ENCODE data around the gene MT1M. TPM values are rescaled to one million over a fixed set of nuclear protein-coding genes. Genes with fewer than 3 reads are reported as not detected.

The MT1M gene
- total and polyA plus RNA-seq, 10 of the 15 experiments (the other 5 are each of a cell fraction or from before 2014, with no cell fraction given): not detected

DNA sequence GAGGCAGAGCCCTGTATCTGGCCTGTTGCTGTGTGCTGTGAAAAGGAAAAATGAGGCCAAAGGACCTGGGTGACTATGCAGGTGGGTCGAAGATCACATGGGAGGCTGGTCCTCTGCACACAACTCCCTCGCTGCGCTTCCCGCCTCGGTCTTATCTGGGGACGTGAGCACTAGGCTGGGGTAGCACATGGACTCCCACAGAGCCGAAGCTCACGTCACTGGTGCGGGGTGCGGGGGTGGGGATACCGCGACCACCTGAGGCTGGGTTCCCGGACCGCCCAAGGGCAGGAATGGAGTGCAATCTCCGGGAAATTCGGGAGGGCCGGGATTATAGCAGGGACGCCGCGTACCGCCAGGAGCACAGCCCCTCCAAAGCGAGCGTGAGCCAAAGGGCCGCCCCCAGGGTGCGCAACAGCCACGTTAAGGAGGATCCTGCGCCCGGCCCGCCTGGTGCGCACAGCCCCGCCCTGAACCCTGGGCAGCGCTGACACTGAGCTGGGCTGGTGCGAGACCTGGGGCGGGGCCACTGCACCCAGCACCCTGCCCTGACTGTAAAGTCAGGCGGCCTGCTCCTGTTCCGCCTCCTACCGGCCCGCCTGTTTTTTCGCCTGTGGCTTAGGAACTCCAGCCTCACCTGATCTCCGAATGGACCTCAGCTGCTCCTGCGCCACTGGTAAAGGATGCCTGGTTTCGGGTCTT is 10.8 kb downstream of the MT1M start:
- ChIA-PET POLR2A (interaction anchor here (0.5 kb wide), 1 partner anchor 85 kb away, joined by 3 read pairs; no protein-coding TSS in a partner anchor), CTCF (interaction anchor here (0.6 to 2.0 kb wide), 8 partner anchors 19 to 122 kb away, joined by 3 to 10 read pairs (median 3); no protein-coding TSS in a partner anchor), SMC1A (ENCODE audit: uncharacterized antibody, unreplicated experiment) (interaction anchor here (1.1 to 2.2 kb wide), 6 partner anchors 19 to 168 kb away, joined by 3 to 13 read pairs (median 4); no protein-coding TSS in a partner anchor), RAD21 (ENCODE audit: unreplicated experiment) (interaction anchor here (0.6 to 1.7 kb wide), 5 partner anchors 9 to 66 kb away, joined by 3 to 6 read pairs (median 5); no protein-coding TSS in a partner anchor)
- H2AFZ ChIP-seq (ENCODE audit: control insufficient read depth, low read depth, low read length): no peak overlapping the region
- no TSS peak for BruUV-seq (replicated peaks)
- in situ Hi-C loops (cut with MboI) (no loop called here), intact Hi-C loops (cut with micrococcal nuclease; ENCODE audit: unreplicated experiment) (no loop called here)
- H3K4me1 ChIP-seq (ENCODE audit: control insufficient read depth, insufficient read depth, low read length): no peaks in the 10 kb centered on the region
- H3K79me2 ChIP-seq (ENCODE audit: control insufficient read depth, insufficient read depth, low read length): no peaks in the 10 kb centered on the region
- ATAC-seq (peak; percentile 99), DNase-seq (ENCODE audit: low read depth, low spot score) (no peak), FAIRE-seq (no peak)
- H3K36me3 ChIP-seq (ENCODE audit: control insufficient read depth in 2 of 2, insufficient read depth in 2 of 2, low read length in 1 of 2): no peaks in the 10 kb centered on the region
- no peaks in the 10 kb centered on the region for H4K20me1 ChIP-seq (ENCODE audit: control insufficient read depth, insufficient read depth)
- 7% methylated on average over 42 of the region's 42 CpGs for WGBS (ENCODE audit: insufficient coverage, insufficient replicate concordance, low lambda C conversion rate, missing lambda C conversion rate)
- H3K9ac ChIP-seq (ENCODE audit: control insufficient read depth, insufficient read depth, low read length): no peak overlapping the region
- no peak overlapping the region for H3K4me3 ChIP-seq
- H3K27me3 ChIP-seq (replicated peaks in 1 of 2; ENCODE audit: control insufficient read depth in 2 of 2, insufficient read depth in 2 of 2, low read length in 1 of 2): peaks cover 10 to 25% of the 10 kb centered on the region in 2 experiments
- no peaks in the 10 kb centered on the region for H3K9me3 ChIP-seq (replicated peaks; ENCODE audit: control insufficient read depth, insufficient read depth, low read length)
- H3K4me2 ChIP-seq (ENCODE audit: control insufficient read depth, insufficient read depth): no peak overlapping the region; the same call in 1 of the 2 replicates
- H3K27ac ChIP-seq (ENCODE audit: control insufficient read depth, insufficient read depth): no peak overlapping the region
- TF ChIP-seq LARP7 (IDR thresholded peaks at IDR 0.05) (peak; percentile 57), BCL3 (IDR thresholded peaks at IDR 0.05; ENCODE audit: borderline replicate concordance, insufficient read depth, low read depth, low read length, poor library complexity, severe bottlenecking) (no peak), PBX3 (IDR thresholded peaks at IDR 0.05; ENCODE audit: insufficient replicate concordance, low read depth, low read length) (no peak), SREBF1 (IDR thresholded peaks at IDR 0.05; ENCODE audit: low read length) (no peak), STAT3 (IDR thresholded peaks at IDR 0.05; ENCODE audit: low read depth, low read length) (no peak), ELK1 (IDR thresholded peaks at IDR 0.05; ENCODE audit: low read depth, low read length) (no peak), ETV6 (conservative IDR thresholded peaks at IDR 0.05 in 1 of 2, IDR thresholded peaks at IDR 0.05 in 1 of 2; ENCODE audit: borderline replicate concordance in 1 of 2, low read depth in 1 of 2) (no peak), RFX5 (IDR thresholded peaks at IDR 0.05; ENCODE audit: low read depth, low read length) (no peak), SMC3 (IDR thresholded peaks at IDR 0.05; ENCODE audit: borderline replicate concordance, low read length) (no peak), GATAD2B (conservative IDR thresholded peaks at IDR 0.05; ENCODE audit: low read depth) (0 out of 2 replicates have a peak, but pooled peaks have one; percentile 37), IKZF1 (conservative IDR thresholded peaks at IDR 0.05) (peak; percentile 42; the same call in 1 of the 2 replicates)
- TF ChIP-seq, protein P1, sequence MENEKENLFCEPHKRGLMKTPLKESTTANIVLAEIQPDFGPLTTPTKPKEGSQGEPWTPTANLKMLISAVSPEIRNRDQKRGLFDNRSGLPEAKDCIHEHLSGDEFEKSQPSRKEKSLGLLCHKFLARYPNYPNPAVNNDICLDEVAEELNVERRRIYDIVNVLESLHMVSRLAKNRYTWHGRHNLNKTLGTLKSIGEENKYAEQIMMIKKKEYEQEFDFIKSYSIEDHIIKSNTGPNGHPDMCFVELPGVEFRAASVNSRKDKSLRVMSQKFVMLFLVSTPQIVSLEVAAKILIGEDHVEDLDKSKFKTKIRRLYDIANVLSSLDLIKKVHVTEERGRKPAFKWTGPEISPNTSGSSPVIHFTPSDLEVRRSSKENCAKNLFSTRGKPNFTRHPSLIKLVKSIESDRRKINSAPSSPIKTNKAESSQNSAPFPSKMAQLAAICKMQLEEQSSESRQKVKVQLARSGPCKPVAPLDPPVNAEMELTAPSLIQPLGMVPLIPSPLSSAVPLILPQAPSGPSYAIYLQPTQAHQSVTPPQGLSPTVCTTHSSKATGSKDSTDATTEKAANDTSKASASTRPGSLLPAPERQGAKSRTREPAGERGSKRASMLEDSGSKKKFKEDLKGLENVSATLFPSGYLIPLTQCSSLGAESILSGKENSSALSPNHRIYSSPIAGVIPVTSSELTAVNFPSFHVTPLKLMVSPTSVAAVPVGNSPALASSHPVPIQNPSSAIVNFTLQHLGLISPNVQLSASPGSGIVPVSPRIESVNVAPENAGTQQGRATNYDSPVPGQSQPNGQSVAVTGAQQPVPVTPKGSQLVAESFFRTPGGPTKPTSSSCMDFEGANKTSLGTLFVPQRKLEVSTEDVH (IDR thresholded peaks at IDR 0.05; ENCODE audit: low read depth, partially characterized antibody): no peak
- TF ChIP-seq, protein P2, sequence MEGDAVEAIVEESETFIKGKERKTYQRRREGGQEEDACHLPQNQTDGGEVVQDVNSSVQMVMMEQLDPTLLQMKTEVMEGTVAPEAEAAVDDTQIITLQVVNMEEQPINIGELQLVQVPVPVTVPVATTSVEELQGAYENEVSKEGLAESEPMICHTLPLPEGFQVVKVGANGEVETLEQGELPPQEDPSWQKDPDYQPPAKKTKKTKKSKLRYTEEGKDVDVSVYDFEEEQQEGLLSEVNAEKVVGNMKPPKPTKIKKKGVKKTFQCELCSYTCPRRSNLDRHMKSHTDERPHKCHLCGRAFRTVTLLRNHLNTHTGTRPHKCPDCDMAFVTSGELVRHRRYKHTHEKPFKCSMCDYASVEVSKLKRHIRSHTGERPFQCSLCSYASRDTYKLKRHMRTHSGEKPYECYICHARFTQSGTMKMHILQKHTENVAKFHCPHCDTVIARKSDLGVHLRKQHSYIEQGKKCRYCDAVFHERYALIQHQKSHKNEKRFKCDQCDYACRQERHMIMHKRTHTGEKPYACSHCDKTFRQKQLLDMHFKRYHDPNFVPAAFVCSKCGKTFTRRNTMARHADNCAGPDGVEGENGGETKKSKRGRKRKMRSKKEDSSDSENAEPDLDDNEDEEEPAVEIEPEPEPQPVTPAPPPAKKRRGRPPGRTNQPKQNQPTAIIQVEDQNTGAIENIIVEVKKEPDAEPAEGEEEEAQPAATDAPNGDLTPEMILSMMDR (IDR thresholded peaks at IDR 0.05 in 2 of 3, conservative IDR thresholded peaks at IDR 0.05 in 1 of 3; ENCODE audit: control insufficient read depth in 2 of 3, extremely low read depth in 1 of 3, insufficient read depth in 1 of 3, low read depth in 3 of 3, low read length in 3 of 3): peak in 2 of 3 experiments; percentile 21 to 39; a peak in 3 of 6 replicates
